ENCODE data around the gene PLEKHH2. TPM values are rescaled to one million over a fixed set of nuclear protein-coding genes. Genes with fewer than 3 reads are reported as not detected.

PLEKHH2 gene
- total and polyA plus RNA-seq, 7 donors: 0.69 to 83.1 (median 35.3) TPM

GRCh38 chr2:43814711-43815110, 177.7 kb downstream of the PLEKHH2 start:
- Histone ChIP-seq H3K9me3 (no peaks in the 10 kb centered on the region), H3K4me3 (no peak overlapping the region), H3K36me3 (peaks cover 0 to 25% (median 0%) of the 10 kb centered on the region in 4 donors), H3K4me1 (no peaks in the 10 kb centered on the region), H3K27me3 (no peaks in the 10 kb centered on the region), H3K27ac (no peak overlapping the region)
- TF ChIP-seq EP300 (IDR thresholded peaks at IDR 0.05): no peak
- TF ChIP-seq POLR2AphosphoS5 (IDR thresholded peaks at IDR 0.05): no peak
- no peak for TF ChIP-seq CTCF (IDR thresholded peaks at IDR 0.05)
- TF ChIP-seq POLR2A (IDR thresholded peaks at IDR 0.05): no peak
- no peak for DNase-seq
- 80 to 89% methylated on average over 3 of the region's 3 CpGs for WGBS, 2 donors
- intact Hi-C loops (cut with DNase I): no loop called here

Small RNAs within 50 kb of the gene (small RNA-seq; reads per million reads assigned to genes)
- gene RF00019: 0 reads per million in 3 donors
- gene RN7SKP66: 0 reads per million in 3 donors

Other genes with a start within 250 kb of the PLEKHH2 start
- gene THADA, start 41.2 kb upstream of the PLEKHH2 start, total RNA-seq: 10 to 100 TPM; 20.2 to 35.2 (median 29.6) TPM
- 10 to 100 TPM in 1 of 3 donors, 1 to 10 TPM in 2; 4.4 to 14.0 (median 9.0) TPM for gene THADA, start 41.2 kb upstream of the PLEKHH2 start, polyA plus RNA-seq
- 1 to 10 TPM; 1.1 to 4.3 (median 2.3) TPM for gene C1GALT1C1L, start 39.2 kb downstream of the PLEKHH2 start, total RNA-seq
- gene C1GALT1C1L, start 39.2 kb downstream of the PLEKHH2 start, polyA plus RNA-seq: under 1 TPM in 1 of 3 donors, not detected in 2; 0.50 TPM
- gene DYNC2LI1, start 136.8 kb downstream of the PLEKHH2 start, total RNA-seq: 10 to 100 TPM; 15.1 to 32.1 (median 25.1) TPM
- gene DYNC2LI1, start 136.8 kb downstream of the PLEKHH2 start, polyA plus RNA-seq: 10 to 100 TPM; 11.7 to 27.6 (median 26.8) TPM
- gene ABCG5, start 201.6 kb downstream of the PLEKHH2 start, total RNA-seq: not detected
- under 1 TPM in 2 of 3 donors, not detected in 1; 0.10 to 0.23 TPM for gene ABCG5, start 201.6 kb downstream of the PLEKHH2 start, polyA plus RNA-seq
- not detected for gene ABCG8, start 201.7 kb downstream of the PLEKHH2 start, total RNA-seq
- gene ABCG8, start 201.7 kb downstream of the PLEKHH2 start, polyA plus RNA-seq: under 1 TPM in 2 of 3 donors, not detected in 1; under 0.01 to 0.16 TPM